ENCODE measurements around the gene TAS2R42. TPM values are rescaled to one million over a fixed set of nuclear protein-coding genes. Genes with fewer than 3 reads are reported as not detected.
A peak's percentile ranks its signal among the peaks of the same experiment; 100 is the strongest.

Gene TAS2R42
- total RNA-seq, 1 experiment from 2014 or later: not detected

- TF ChIP-seq MAX (IDR thresholded peaks at IDR 0.05) (peak; percentile 62; the same call in 1 of the 2 replicates), ZFX (IDR thresholded peaks at IDR 0.05) (peak; percentile 95), ZNF274 (IDR thresholded peaks at IDR 0.05; ENCODE audit: low read depth, low read length) (no peak), ATF3 (IDR thresholded peaks at IDR 0.05) (no peak), ELF1 (IDR thresholded peaks at IDR 0.05; ENCODE audit: borderline replicate concordance, low read depth) (no peak)
Observed at GRCh38 chr12:11171145-11171968, 15.4 kb downstream of the TAS2R42 start, which contains the start of gene SMIM10L1 (continued).

- POLR2A ChIA-PET: interaction anchor here (1.0 to 2.2 kb wide), 4 partner anchors 8 to 13 kb away, joined by 3 to 7 read pairs (median 4); no protein-coding TSS in a partner anchor
- BruUV-seq (replicated peaks): no TSS peak
- DNase-seq (ENCODE audit: low read depth, low spot score) (no peak), ATAC-seq (no peak)
- peaks cover 3 to 13% of the 10 kb centered on the region in 2 experiments; a peak in 2 of 4 replicates for H3K4me1 ChIP-seq (ENCODE audit: control insufficient read depth in 1 of 2, insufficient read depth in 2 of 2, low read length in 2 of 2)
- peak overlapping the region; percentile 77 to 83 for H3K4me3 ChIP-seq (replicated peaks in 1 of 2; ENCODE audit: low read depth in 1 of 2, low read length in 2 of 2)
- intact Hi-C loops (cut with micrococcal nuclease): no loop called here
- H3K27me3 ChIP-seq (ENCODE audit: insufficient read depth, low read length): no peaks in the 10 kb centered on the region
- TF ChIP-seq ELF1 (IDR thresholded peaks at IDR 0.05; ENCODE audit: borderline replicate concordance, low read depth) (no peak), SIN3A (IDR thresholded peaks at IDR 0.05; ENCODE audit: low read depth) (no peak), EZH2 (IDR thresholded peaks at IDR 0.05) (no peak), POLR2A (IDR thresholded peaks at IDR 0.05; ENCODE audit: borderline replicate concordance, extremely low read depth, insufficient read depth, insufficient read length) (no peak), ZNF274 (IDR thresholded peaks at IDR 0.05; ENCODE audit: low read depth, low read length) (no peak), JUND (IDR thresholded peaks at IDR 0.05) (no peak), REST (IDR thresholded peaks at IDR 0.05; ENCODE audit: low read depth) (no peak), CBX3 (IDR thresholded peaks at IDR 0.05; ENCODE audit: low read depth) (no peak; the same call in 1 of the 2 replicates), TCF7L2 (IDR thresholded peaks at IDR 0.05; ENCODE audit: borderline replicate concordance, extremely low read depth, insufficient read depth, insufficient read length) (no peak), EGR1 (IDR thresholded peaks at IDR 0.05; ENCODE audit: low read depth) (no peak), ATF3 (IDR thresholded peaks at IDR 0.05) (no peak), CTCF (IDR thresholded peaks at IDR 0.05 in 2 of 3, conservative IDR thresholded peaks at IDR 0.05 in 1 of 3; ENCODE audit: borderline replicate concordance in 1 of 3, insufficient read depth in 1 of 3, low read depth in 2 of 3, low read length in 2 of 3) (no peak), RAD21 (IDR thresholded peaks at IDR 0.05; ENCODE audit: low read depth) (no peak), SRF (IDR thresholded peaks at IDR 0.05; ENCODE audit: low read depth) (no peak)
- H2AFZ ChIP-seq (ENCODE audit: low read depth, low read length, poor library complexity, severe bottlenecking): no peak overlapping the region
- peak overlapping the region; percentile 84 for H3K4me2 ChIP-seq (ENCODE audit: low read length)
- H3K79me2 ChIP-seq (ENCODE audit: insufficient read depth, low read length): peaks cover 84% of the 10 kb centered on the region
- H3K9me2 ChIP-seq (ENCODE audit: insufficient read depth): no peaks in the 10 kb centered on the region
- H3K27ac ChIP-seq (ENCODE audit: low read depth, low read length): peak overlapping the region; percentile 94
- H3K36me3 ChIP-seq (ENCODE audit: control insufficient read depth in 1 of 2, insufficient read depth in 2 of 2, low read length in 2 of 2): peaks cover 0 to 17% of the 10 kb centered on the region in 2 experiments; a peak in 1 of 4 replicates
- peaks cover 7% of the 10 kb centered on the region; the same call in 1 of the 2 replicates for H4K20me1 ChIP-seq (ENCODE audit: insufficient read depth)
- CTCF ChIA-PET: interaction anchor here (1.5 to 2.1 kb wide), 2 partner anchors 29 to 400 kb away, joined by 6 to 9 read pairs; no protein-coding TSS in a partner anchor
- peak overlapping the region; percentile 79 for H3K9ac ChIP-seq (ENCODE audit: low read length)
- no peaks in the 10 kb centered on the region for H3K9me3 ChIP-seq (ENCODE audit: control insufficient read depth in 1 of 2, insufficient read depth in 1 of 2, low read depth in 1 of 2, low read length in 2 of 2)
- RAD21 ChIA-PET (ENCODE audit: low non-redundant PET in 1 of 2, low total read pairs in 2 of 2, uncharacterized antibody in 2 of 2, unreplicated experiment in 2 of 2): interaction anchor here in 1 of 2 experiments (1.1 kb wide), 1 partner anchor 400 kb away, joined by 3 read pairs; no protein-coding TSS in a partner anchor
Observed at GRCh38 chr12:11170810-11171144, 16.0 kb downstream of the TAS2R42 start.
